Measurements from ENCODE around the gene FRK.
"Not testable (repeated sequence)": the region's sequence is repeated elsewhere in the genome, so short reads cannot be mapped to it uniquely, and the experiment has no call there.

The FRK gene

DNA sequence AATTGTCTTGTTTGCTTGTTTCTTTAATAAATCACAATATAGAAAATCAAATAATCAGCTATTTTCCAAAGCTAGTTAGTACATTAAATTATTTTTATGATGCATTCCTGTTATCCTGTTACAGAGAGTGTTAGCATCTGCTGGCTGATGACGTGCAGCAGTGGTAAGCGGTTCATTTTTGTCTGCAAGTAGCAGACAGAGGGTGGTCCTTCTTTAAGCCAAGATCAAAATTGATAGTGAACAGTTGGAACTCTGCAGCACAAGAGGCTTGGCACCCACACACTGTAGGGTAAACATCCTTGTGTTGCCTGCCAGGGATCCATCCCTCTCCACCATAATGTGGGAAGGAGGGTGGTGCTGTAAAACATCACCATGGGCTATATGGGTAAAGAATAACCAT is 158.3 kb downstream of the FRK start:
- FAIRE-seq (no peak), DNase-seq (ENCODE audit: insufficient read length, low spot score) (no peak)
- TF ChIP-seq POLR2A (IDR thresholded peaks at IDR 0.05; ENCODE audit: low read depth, low read length) = no peak

DNA sequence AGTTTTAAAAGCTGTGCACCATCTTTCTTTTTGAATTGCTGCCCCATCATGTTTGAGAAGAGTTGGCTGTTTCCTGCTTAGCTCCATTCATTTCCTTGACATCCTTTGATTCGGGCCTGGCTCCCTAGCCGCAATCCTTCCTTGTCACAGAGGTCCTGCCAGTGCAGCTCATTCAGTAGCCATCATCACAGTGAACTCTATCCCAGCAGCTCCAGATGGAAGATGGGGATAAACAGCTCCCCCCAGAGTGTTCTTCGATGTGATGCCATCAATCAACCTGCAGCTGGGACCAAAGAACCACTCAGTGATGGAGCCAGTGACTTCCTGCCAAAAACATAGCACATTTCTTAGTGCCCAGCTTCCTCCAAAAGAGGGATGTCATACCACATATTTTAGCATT is 158.8 kb downstream of the FRK start:
- TF ChIP-seq POLR2A (IDR thresholded peaks at IDR 0.05; ENCODE audit: low read depth, low read length) = no peak
- DNase-seq (ENCODE audit: insufficient read length, low spot score) (no peak), FAIRE-seq (no peak)

DNA sequence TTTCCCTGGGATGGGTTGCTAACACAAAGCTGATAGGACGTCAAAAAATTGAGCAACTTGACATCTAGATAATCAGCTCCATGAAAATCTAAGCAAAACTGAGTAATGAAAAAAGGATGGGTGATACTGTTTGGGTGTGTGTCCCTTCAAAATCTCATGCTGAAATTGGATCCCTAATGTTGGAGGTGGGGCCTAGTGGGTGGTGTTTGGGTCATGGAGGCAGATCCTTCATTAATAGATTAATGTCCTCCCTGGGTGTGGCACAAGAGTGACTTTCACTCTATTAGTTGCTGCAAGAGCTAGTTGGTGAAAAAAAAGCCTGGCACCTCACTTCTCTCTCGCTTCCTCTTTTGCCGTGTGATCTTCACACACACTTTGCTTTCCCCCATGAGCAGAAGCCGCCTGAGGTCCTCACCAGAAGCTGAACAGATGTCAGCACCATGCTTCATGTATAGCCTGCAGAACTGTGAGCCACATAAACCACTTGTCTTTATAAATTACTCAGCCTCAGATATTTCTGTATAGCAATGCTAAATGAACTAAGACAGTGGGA is 160.9 kb downstream of the FRK start:
- TF ChIP-seq POLR2A (IDR thresholded peaks at IDR 0.05; ENCODE audit: low read depth, low read length) = no peak
- no peak for DNase-seq (ENCODE audit: insufficient read length, low spot score)
- FAIRE-seq = no peak

DNA sequence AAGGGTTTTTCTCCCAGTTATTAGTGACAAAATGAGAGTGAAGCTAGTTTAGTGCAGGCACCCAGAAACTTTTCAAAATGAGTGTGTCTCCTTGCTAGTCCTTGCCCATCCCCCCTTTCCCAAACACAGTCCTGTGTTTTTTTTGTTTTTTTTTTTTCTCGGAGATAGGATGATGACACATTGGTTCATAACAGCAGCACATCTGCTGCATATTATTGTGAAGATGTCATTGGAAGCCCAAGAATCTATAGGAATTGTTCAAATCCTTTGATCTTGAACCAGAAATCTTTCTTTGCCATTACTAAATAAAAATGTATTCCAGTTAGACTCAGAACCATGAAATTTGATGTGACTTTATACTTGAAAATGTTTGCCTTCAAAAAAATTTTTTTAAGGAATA is 162.4 kb downstream of the FRK start:
- FAIRE-seq (no peak), DNase-seq (ENCODE audit: insufficient read length, low spot score) (no peak)

DNA sequence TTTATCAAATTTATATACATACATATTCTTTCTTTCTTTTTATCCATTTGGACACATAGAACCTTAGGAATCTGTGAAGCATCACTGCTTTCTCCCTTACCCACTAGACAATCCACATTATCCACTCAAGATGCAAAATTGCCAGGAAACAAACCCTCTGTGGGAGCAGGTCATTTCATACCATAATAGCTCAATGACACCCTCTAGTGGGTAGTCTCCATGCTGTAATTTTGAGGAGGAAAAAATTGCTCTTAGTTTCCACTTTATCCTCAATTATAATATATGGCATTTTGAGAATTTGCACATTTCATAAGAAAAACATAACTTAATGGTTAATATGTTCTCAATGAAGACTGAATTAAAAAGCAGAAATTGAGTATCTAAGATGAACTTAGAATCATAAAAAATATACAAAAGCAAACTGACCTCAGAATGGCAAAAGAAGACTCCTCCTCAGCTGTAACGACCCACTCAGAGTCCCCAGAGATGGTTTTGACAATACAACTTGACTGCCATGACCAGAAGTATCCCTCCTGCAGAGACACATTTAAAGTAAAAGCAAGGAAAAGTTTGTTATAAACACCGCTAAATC is 164.1 kb downstream of the FRK start:
- FAIRE-seq (no peak), DNase-seq (ENCODE audit: insufficient read length, low spot score) (no peak)
- no peak for TF ChIP-seq POLR2A (IDR thresholded peaks at IDR 0.05; ENCODE audit: low read depth, low read length)

More for the DNA sequence above, 162.4 kb downstream of the FRK start:
- no peak for TF ChIP-seq POLR2A (IDR thresholded peaks at IDR 0.05; ENCODE audit: low read depth, low read length)

DNA sequence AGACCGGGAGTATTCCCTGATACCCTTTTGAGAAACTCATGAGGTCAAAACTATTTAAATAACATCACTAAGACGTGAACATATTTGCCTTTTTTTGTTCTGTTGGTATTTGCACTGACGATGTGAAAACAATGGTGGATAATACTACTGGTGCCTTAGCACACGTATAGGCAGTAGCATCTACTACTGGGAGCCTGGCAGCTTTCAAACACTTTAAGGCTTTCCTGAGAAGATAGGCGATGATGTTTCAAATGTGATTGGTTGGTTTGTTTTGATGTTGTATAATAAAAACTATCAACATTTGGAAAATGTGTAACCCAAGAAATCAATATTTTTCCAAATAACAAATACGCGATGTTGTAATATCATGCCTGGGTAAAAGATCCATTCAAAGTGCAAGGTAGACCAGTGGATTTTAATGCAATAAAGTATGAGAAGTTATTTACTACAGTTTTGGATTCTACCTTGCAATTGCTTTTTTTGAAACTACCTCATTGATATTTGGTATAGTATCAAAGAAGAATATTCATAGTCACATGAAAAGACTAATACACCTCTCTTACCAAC is 166.2 kb downstream of the FRK start:
- FAIRE-seq (no peak), DNase-seq (ENCODE audit: insufficient read length, low spot score) (no peak)
- no peak for TF ChIP-seq POLR2A (IDR thresholded peaks at IDR 0.05; ENCODE audit: low read depth, low read length)

DNA sequence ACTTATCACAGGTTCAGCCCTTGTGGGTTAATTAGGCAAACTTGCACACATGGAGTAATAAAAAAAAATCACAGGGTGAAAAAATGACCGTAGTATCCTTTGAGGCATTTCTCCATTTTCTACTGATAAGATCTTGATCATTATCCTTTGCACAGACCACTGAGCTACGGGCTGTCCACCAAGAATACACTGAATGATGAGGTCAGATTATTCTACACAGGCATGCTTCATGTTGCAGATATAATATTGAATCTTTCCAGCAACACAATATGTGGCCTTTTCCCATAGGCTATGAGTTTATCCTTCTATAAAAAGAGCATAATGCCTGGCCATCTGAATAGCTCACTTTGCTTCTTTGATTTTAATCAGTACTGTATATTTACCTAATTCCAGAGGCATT is 168.9 kb downstream of the FRK start:
- no peak for DNase-seq (ENCODE audit: insufficient read length, low spot score)
- TF ChIP-seq POLR2A (IDR thresholded peaks at IDR 0.05; ENCODE audit: low read depth, low read length) = no peak
- FAIRE-seq = no peak

DNA sequence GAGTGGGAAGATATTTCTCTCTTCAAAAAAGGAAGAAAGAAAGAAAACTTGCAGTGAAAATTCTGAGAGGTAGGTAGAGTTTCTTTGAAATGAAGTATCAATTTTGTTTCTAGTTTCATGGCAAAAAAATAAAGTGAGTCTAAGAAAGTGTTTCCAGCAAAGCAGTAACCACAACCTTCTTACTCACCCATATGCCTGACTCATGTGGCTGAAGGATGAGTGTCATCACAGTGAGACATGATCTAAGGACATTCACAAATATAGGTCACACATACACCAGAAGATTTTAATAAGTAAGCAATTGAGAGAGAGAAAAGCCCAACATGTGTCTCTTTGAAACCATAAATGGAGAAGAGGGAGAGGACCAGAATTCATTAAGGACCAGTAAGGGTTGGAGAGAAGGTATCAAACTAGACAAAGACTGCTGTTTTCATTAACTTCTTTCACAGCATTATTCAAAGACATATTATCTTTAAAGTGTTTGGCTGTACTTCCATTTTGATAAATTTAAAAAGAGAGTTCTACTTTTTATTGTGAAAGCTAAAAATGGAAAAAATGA is 169.5 kb downstream of the FRK start:
- peak; percentile 6 for DNase-seq (ENCODE audit: insufficient read length, low spot score)
- TF ChIP-seq POLR2A (IDR thresholded peaks at IDR 0.05; ENCODE audit: low read depth, low read length) = no peak
- FAIRE-seq = peak; percentile 57

DNA sequence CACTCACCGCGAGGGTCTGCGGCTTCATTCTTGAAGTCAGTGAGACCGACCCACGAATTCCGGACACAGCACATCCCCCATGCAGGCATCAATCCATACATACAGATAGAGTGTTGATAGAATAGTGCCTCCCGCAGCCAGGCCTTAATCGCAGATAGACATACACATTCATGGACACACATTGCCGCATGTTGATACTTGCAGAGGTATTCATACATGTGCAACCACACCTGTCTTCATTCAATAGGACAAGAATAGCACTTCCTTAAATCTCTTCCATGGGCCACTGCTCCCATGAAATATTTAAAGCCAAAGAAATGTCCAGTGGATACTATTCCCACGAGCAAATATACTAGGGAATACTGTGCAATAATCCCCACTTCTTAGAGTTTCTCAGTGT is 170.5 kb downstream of the FRK start:
- no peak for TF ChIP-seq POLR2A (IDR thresholded peaks at IDR 0.05; ENCODE audit: low read depth, low read length)
- no peak for FAIRE-seq
- DNase-seq (ENCODE audit: insufficient read length, low spot score) = no peak

DNA sequence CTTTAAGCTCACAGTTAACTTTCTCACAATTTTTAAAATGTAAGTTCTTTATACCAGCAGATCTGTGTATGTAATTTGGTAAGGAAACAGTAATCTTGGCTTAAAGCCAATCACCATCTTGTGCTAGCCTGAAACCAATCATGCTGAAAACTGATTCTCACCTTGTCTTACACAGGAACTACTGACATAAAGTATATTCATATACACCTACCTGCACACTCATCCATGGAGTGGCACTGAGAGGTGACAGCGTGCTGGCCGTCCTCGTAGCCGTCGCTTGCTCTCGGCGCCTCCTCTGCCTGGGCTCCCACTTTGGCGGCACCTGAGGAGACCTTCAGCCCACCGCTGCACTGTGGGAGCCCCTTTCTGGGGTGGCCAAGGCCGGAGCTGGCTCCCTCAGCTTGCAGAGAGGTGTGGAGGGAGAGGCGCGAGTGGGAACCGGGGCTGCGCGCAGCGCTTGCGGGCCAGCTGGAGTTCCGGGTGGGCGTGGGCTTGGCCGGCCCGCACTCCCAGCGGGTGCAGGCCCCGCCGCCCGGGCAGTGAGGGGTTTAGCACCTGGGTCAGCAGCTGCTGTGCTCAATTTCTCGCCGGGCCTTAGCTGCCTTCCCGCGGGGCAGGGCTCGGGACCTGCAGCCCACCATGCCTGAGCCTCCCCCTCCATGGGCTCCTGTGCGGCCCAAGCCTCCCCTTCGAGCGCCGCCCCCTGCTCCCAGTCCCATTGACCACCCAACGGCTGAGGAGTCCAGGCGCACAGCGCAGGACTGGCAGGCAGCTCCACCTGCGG is 171.8 kb downstream of the FRK start:
- FAIRE-seq; DNase-seq (ENCODE audit: insufficient read length, low spot score): not testable (repeated sequence)

DNA sequence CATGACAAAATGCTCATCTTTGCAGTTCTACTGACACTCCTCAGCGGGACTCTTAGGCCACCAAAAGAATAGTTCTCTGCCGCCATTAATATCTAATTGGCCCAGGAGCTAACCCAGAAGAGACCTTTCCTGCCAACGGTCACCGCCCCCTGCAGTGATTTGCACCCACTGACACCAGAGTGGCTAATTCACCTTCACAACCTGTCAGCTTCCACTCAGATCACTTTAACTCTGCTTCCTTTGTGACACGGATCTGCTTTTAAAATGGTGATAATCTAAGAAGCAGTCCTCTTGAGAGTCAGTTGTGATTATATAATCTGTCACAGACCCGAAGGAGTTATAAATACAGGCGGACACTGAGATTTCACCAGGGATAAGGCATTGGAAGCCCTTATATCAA is 172.8 kb downstream of the FRK start:
- no peak for DNase-seq (ENCODE audit: insufficient read length, low spot score)
- no peak for TF ChIP-seq POLR2A (IDR thresholded peaks at IDR 0.05; ENCODE audit: low read depth, low read length)
- FAIRE-seq = no peak

DNA sequence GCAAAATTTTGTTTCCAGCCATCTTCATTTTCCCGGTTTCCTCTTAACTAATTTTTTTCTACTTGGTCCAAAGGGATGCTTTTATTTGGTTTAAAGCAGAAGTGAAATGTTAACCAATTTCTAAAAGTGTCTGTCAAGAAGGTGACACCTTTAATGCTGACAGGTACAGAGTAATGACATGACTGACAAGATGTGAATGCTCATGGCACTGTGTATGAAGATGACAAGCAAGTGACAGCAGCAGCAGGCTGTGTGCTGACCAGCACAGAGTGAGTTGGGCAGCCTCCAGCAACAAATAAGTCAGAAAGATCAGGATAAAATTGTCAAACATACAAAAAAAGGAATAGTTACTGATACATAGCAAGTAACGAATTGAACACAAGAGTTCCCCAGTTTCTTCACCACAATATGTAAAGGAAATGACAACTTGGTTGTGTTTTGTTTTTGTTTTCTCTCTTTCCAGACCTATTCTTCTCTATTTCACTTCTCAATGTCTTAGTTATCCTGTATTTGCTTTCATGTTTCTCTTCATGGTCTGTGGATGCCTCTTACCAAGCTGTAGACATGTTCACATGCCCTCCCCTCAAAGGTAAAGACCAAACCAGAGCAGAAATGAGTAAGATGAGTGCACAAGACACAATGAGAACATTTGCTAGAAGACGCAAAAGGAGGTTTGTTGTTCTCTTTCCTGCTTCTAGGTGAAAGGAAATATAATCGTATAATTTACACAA is 174.9 kb downstream of the FRK start:
- no peak for DNase-seq (ENCODE audit: insufficient read length, low spot score)
- no peak for FAIRE-seq
- TF ChIP-seq POLR2A (IDR thresholded peaks at IDR 0.05; ENCODE audit: low read depth, low read length) = no peak

DNA sequence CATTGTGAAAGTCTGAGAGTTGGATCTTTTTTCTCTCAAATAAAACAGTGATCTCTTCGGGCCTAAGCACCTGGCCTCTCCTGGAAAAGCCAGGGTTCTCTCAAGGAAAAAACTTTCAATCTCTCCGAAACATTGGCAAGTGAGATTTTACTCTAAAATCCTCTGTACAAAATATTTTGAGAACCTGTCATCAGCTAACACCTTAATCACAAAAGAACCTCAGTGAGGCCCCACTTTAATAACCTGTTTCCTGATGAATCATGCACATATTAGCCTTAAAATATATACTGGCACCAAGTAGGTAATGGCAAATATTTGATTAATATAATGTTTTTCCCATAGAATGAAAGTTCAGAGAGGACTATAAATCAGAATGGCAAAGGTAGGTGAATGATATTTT is 177.9 kb downstream of the FRK start:
- FAIRE-seq = no peak
- TF ChIP-seq POLR2A (IDR thresholded peaks at IDR 0.05; ENCODE audit: low read depth, low read length) = no peak
- DNase-seq (ENCODE audit: insufficient read length, low spot score) = no peak

DNA sequence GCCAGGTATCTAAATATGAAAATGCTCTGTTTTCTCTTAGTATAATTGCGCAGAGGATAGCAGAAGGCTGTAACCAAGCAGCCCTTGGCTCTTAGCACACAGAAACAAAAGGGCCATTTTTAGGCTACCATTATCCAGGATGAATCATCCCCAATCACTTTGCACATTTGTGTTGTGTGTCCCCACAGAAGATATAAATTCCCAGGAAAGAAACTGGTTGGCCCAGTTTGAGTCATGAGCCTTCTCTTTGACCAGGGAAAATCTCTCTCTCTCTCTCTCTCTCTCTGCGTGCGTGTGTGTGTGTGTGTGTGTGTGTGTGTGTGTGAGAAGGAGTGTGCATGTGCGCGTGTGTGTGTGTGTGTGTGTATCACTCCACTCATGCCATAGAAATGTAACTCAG is 178.5 kb downstream of the FRK start:
- DNase-seq (ENCODE audit: insufficient read length, low spot score) (no peak), FAIRE-seq (no peak)
- no peak for TF ChIP-seq POLR2A (IDR thresholded peaks at IDR 0.05; ENCODE audit: low read depth, low read length)
